ENCODE results near the gene GLG1.
"Not testable (repeated sequence)": the region's sequence is repeated elsewhere in the genome, so short reads cannot be mapped to it uniquely, and the experiment has no call there.

The GLG1 gene

DNA sequence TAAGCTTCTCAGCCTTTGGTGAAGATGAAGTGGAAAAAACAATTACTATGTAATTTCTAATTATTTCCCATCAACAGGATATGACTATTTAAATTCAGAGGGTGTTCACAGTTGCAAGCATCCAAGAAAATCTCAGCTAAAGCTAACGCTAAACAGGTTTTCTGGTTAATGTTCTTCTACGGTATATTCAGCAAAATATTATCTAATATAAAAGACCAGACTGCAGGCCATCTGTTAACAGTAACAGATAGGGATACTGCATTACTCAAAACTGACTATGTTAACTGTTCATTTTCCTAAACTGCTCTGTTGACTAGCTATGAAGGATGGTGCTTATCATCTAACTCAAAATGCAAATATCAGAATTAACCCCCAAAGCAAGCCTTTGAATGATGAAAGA lies 32.8 kb downstream of the GLG1 start:
- DNase-seq = no peak

DNA sequence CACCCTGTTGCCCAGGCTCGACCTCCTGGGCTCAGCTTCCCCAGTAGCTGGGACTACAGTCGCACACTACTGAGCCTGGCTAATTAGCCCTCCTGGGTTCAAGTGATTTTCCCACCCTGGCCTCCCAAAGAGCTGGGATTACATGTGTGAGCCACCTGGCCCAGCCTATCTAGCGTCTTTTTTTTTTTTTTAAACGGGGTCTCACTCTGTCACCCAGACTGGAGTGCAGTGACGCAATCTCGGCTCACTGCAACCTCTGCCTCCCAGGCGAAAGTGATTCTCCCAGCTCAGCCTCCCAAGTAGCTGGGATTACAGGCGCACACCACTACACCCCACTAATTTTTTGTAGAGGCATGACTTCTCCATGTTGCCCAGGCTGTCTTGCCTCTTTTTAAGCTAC lies 33.3 kb downstream of the GLG1 start:
- DNase-seq = no peak

DNA sequence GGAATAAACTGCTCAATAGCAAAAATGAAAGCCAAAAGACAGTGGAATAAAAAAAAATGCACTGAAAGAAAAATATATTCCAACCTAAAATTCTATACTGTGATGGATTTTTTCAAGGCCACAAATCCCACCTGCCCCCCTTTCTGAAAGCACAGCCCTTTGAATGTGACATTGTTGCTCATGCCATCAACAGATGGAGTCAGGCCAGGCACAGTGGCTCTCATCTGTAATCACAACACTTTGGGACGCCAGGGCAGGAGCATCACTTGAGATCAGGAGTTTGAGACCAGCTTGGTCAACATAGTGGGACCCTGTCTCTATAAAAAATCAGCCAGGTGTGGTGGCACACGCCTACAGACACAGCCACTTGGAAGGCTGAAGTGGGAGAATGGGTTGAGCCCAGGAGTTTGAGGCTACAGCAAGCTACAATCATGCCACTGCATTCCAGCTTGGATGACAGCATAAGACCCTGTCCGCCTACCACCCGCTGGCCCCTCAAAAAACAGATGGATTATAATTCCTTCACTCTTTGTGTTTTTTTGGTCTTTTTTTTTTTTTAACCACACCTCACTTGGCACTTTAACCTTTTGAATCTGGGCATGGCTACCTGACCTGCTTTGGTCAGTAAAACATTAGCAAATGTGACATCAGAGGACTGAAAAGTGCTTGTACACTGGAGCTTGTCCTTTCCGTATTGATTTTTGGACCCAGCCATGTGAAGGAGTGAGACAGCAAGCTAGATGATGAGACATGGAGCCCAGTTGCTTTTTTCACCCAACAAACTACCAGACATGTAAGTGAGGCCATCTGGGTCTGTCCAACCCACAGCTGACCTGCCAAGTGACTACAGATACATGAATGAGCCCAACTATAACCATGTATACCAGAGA lies 36.3 kb downstream of the GLG1 start:
- DNase-seq = no peak

DNA sequence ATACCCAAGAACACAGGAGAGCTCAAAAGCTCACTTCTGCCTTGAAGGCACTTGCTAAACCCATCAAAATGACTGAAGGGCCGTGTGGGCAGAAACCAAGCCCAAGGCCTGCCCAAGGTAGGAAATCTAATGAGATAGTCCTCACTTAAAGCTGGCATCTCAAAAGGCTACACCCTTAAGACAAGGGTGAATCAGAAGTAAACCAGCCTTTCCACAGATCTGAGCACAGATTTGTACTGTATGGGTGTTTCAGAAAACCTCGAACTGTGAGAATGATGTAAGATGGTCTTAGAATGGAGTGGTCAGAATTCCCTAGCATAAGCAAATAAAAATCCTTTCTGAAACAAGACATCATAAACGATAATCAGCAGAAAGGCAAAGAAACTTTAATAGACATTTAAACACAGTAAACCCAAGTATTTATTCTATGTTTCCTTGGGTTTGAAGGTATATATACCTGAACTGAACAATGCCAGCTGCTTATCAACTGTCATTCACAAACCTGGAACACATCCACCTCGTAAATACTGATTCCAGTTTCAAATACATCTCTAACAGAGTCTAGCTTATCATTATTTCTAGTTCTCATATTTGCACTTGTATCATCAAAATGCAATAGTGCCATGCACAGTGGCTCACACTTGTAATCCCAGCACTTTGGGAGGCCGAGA lies 37.8 kb downstream of the GLG1 start:
- no peak for DNase-seq

DNA sequence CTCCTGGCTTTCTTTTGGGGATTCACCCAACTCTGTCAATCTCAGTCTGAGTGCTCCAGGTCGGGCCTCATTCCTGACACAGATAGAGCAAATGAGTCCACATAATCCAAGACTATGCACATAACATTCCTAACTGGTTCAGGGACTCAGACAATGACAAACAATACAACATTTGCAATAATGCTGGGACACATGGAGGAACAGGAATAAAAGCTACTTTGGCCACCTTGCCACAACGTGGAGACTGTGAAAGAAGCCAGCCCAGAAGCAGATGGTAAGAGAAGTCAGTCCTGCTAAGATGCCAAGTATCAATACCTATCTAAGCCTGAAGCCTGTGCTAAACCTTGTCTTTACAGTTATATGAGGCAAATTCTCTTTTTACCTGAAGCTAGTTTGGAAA lies 39.0 kb downstream of the GLG1 start:
- DNase-seq = no peak

DNA sequence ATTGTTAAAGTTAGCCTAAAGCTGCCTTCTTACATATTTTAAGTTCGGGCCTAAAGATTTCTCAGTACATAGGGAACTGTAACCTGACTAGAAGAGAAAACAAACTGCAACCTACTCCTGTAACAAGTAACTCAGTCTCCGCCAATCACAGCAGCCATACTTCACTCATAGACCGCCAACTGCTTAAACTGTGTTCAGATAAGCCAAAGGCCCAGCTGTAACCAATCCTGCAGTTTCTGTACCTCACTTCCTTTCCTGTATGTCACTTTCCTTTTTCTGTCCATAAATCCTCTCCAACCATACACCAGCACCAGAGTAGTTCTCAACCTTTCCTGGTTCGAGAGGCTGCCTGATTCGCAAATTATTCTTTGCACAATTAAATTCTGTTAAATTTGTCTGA lies 41.5 kb downstream of the GLG1 start:
- DNase-seq = no peak

DNA sequence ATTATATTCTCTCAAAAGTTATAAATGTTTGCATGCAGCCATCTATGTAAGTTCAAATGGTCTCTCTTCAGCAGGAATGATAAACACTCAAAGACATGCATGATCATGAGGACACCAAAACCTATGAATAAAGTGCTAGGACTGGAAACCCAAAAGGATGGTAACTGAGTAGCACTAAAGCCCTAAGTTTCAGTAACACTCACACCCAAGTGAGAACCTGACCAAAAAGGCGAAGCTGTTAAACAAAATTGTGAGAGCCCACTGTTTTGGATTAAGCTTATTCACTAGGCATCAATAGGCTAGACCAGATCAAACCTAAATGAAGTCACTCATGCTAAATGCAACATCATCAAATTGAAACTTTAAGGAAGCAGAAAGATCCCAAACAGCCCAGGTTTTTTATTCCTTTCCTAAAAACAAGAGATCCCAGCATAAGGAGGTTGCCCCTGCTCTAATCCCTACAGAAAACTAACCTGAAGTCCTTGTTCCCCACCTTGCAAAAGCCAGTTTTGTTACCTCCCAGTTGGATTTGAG lies 42.4 kb downstream of the GLG1 start:
- DNase-seq = no peak

DNA sequence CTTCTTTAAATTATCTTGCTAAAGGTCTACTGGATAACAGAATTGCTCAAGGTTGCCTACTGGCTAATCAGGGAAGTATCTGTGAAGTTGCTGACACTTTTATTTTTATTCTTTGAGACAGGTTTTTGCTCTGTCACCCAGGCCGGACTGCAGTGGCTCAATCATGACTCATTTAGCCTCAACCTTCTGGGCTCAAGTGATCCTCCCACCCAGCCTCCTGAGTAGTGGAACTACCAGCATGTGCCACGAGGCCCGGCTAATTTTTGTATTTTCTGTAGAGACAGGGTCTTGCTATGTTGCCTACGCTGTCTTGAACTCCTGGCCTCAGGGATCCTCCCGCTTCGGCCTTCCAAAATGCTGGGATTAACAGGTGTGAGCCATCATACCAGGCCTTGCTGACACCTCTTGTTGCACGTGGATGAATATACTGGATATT lies 43.1 kb downstream of the GLG1 start:
- no peak for DNase-seq

DNA sequence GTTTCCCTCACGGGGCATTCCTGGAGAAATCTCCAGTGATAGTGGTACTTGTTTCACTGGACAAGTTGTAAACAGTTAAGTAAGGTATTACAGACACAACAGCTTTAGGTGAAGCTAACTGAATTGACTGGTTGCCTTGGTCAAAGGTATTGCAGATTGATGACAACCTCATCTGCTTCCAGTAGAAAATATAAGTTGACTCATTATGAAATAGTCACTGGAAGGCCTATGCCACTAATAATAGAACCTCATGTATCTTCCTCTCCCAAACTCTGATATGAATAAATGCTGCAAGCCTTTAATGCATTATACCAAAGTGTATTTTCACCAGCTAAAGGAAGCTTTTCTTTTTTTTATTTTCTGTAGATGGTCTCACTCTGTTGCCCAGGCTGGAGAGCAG lies 44.8 kb downstream of the GLG1 start:
- DNase-seq = no peak

DNA sequence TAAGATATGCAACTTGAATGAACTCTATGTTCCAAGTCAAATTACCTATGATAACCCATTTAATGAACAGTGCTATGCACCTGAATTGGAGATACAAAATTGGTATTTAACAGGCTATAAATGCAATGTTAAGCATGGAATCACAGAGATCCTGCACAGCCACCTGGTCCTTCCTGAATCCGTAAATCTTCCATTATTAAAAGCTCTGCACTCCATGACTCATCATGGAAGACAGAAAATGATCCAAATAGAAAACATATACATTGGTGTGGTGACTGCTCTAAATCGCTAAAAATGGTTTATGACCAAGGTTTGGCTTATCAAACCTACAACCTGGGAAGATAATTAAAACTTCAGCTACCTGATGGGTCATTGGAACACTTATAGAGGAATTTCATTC lies 45.3 kb downstream of the GLG1 start:
- no peak for DNase-seq

DNA sequence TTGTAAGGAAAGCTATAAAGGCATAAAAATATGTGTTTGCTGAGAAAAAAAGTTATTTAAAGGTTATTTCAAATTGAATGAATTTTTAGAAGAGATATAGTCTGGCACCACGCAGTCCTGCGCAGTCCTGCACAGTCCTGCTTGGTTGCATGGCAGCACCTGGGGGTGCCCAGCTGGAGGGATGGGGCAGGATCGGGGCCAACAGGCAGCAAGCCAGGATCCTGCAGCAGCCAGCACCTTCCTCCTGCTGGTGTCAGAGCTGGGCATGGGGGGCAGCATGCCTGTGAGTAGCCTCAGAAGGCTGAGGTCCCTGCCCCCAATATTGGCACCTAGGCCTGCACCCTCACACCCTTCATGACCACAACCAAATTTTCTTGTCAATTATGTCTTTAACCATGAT lies 46.0 kb downstream of the GLG1 start:
- no peak for DNase-seq

DNA sequence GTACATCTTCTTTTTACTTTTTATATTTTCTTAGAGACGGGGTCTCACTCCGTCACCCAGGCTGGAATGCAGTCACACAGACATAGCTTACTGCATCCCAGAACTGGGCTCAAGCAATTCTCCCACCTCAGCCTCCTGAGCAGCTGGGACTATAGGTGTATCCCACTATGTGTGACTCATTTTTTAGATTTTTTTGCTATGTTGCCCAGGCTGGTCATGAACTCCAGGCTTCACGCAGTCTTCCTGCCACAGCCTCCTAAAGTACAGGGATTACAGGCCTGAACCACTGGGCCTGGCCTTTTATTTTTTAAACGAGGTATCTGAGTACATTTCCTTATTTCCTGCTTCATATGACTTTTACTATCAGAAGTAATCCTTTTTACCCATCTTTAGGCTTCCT lies 48.0 kb downstream of the GLG1 start:
- DNase-seq = no peak

DNA sequence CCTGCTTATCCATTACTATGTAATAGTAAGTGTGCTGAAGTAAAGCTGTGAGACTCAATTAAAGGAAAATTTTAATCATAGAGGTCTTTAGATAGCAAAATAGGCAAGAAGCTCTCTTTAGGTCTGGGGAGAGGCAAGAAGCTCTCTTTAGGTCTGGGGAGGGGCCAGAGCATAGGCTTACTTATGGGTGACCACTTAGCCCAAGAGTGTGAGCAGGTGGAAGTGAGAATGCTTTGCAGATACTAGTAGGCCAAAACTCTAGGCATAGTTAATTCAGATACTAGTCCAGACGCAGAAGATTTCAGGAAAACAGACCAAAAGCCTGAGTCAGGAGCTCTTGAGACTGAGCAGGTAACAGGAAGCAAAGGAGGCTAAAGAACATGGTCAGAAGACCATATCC lies 49.6 kb downstream of the GLG1 start:
- no peak for DNase-seq

DNA sequence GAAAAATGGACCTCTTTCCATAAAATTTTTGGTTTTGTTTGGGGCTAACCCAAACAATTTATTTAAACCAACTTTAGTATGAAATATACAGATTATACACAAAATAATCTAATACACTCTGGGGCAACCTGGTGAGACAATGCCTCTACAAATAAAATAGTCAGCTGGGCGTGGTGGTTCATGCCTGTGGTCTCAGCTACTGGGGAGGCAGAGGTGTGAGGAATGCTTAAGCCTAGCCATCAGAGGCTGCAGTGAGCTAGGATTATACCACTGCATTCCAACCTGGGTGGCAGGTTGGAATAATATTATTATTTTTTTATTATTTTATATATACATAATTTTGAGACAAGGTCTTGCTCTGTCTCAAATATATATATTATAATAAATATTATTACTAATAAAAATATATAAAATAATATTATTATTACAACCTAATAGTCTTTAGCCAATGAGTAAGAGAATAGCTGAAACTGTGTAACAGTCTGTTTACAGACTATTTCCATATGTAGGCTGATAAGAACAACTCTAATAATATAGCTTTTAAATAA lies 50.5 kb downstream of the GLG1 start:
- no peak for DNase-seq

DNA sequence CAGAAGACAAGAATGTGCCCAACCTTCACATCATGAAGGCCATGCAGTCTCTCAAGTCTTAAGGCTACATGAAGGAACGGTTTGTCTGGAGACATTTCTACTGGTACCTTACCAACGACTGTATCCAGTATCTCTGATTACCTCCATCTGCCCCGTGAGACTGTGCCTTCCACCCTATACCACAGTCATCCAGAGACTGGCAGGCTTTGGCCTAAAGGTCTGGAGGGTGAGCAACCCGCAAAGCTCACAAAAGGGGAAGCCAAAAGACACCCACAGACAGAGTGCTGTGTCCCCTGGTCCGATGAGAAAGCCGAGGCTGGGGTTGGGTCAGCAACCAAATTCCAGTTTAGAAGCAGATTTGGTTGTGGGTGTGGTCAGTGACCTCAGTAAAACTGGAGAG lies 54.6 kb downstream of the GLG1 start:
- not testable (repeated sequence) for DNase-seq

DNA sequence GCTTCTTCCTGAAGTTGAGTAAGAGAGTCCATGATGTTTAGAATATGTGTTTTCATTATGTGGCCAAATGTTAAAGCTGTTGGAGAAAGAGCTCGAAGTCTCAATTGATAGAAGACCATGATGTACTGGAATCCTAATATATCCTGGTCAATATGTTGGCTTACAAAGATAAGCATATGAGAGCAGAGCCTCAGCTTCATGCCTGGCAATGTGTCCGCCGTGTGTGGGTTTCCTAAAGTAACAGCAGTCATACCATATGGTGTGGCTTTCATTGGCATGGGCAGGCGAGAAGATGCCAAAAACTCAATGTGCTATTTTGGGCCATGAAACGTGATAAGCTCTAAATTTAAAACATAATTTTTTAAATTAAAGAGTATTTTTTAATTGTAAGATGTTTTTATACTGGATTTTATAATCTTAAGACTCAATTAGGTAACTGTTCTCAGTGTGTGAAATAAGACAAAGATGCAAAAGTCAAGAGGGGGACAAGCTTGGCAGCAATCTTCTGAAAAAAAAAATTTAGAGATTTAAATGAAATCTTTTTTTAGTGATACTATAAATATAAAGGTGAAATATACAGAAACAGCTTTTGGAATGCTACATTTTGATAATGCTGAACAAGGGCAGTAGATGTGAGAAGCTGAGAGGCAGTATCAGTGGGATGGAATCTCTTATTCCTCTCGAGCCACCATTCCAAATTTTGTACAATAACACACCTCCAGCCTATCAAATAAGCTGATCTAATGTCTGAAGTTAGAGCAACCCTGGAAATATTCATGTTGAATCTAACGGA lies 56.5 kb downstream of the GLG1 start:
- DNase-seq = not testable (repeated sequence)

DNA sequence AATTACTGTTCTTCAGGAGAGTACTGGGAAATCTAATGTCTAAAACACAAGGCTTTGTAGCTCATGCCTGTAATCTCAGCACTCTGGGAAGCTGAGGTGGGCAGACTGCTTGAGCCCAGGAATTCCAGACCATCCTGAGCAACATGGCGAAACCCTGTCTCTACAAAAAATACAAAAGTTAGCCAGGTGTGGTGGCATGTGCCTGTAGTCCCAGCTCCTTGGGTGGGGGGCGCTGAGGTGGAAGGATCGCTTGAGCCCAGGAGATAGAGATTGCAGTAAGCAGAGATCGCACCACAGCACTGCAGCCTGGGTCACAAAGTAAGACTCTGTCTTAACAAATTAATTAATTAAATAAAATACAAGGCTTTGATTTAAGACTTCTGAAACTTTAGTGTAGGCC lies 60.8 kb downstream of the GLG1 start:
- DNase-seq = not testable (repeated sequence)

DNA sequence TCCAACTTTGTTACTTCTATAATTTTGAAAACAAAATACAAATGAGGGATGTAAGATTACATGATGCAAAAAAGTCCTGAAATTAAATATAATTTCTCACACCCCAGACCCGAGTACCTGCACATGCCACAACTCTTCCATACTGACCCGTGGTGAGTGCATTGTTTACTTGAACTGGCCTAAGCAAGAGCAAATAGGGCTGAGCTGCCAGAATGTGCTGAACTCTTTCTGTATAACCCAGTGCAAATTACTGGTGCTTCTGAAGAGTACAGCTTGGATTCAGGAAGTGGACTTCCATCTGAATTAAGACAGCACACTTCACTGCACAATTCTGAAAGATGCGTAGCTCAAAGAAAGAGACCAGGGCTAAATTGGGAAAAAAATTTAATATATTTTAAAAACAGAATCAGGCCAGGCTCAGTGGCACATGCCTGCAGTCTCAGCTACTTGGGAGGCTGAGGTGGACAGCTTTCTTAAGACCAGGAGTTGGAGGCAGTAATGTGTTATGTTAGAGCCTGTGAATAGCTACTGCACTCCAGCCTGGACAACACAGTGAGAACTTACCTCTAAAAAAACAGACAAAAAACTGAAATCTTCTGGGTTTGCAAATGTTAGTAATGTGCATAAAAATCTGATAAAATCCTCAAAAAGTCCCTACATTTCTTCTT lies 63.9 kb downstream of the GLG1 start:
- not testable (repeated sequence) for DNase-seq

DNA sequence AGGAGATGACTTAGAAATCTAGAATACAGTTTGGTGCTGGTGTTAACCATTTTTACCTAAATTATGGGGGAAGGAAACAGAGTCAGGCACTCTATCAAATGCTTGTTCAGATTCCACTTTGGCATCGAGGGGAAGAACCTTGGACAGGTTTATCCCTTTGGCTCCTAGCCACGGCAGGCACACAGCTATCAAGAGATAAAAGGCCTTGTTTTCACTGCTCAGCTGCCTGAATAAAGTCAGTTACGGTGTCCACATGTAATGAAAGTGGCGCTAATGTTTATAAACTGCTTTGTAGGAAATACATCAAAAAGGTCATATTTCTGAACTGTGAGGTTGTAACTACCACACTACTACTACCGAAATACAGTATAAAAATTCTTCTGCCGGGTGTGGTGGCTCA lies 66.3 kb downstream of the GLG1 start:
- DNase-seq = peak in 1 of 2 experiments; percentile 9

DNA sequence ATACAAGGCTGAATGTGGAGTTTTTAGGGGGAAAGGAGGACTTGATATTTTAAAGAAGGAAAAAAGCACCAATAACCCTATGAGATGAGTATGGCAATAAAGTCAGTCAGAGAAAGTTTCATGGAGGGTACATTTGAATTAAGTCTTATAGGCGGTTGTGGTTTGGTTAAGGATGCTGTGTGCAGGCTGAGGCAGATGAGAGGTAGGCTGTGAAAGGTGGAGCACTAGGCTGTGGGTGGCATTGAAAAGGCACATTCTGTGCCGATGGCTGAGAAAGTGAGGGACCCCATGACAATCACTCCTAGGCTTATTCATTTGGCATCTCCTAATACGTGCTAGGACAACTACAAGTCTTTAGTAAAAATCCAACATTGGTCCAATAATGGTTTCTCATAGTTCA lies 68.1 kb downstream of the GLG1 start:
- not testable (repeated sequence) for DNase-seq

DNA sequence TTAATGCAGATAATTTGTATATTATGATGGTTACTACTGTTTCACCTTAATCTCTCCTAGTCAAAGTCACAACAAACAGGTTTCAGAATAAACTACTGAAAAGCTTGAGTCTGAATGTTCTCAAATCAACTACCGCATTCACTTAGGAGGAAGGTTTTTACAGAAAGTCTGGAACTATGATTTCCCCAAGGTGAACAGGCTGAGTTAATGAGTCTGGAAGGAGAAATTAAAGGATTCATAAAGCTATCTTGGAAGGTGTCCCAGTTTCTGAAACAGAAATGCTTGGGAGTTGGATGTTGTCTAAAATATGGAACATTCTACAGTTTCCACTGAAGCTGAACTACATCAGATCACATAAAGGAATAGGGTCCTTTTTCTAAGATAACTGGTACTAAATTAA lies 69.2 kb downstream of the GLG1 start:
- not testable (repeated sequence) for DNase-seq

DNA sequence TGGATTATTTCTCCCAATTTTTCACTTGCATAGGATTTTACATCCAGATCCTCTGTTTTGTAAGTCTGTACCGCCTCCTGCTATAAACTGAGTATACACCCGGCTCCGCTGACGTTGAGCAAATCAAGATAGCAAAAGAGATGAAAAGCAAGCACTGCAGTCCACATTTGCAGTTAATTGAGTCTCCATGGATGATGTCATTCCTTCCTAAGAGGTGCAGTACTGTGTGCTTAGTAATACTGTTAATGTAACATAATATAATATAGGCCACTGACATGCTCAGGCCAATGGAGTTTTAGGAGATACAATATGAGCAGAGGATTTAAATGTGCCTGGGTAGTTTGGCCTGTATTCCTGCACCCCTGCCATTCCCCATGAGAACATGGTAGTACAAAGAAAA lies 72.3 kb downstream of the GLG1 start:
- not testable (repeated sequence) for DNase-seq
